Spleen (tissue), 3 donors: ENCODE measurements around the gene WDR64.
"Not testable (repeated sequence)": the region's sequence is repeated elsewhere in the genome, so short reads cannot be mapped to it uniquely, and the experiment has no call there.

Experiments used
- POLR2A ChIP-seq, 3 donors: fragments of 450-650 bp; IDR thresholded peaks; one replicate each; pipeline ENCODE4 v1.5.1; 2017; ENCODE audit warnings: antibody characterized with exemption in 3 of 3, mild to moderate bottlenecking in 1 of 3
- POLR2AphosphoS5 ChIP-seq, 3 donors: sonication (generic); formaldehyde crosslinking; IDR thresholded peaks; one replicate each; pipeline ENCODE4 v1.5.1; 2017; ENCODE audit warnings: antibody characterized with exemption in 3 of 3

GRCh38 chr1:241703739-241704138, 51.7 kb downstream of the WDR64 start:
- TF ChIP-seq POLR2A, POLR2AphosphoS5 (IDR thresholded peaks at IDR 0.05): not testable (repeated sequence)
